HG03432 (cell line): ENCODE results near the gene KRTAP10-11.

ENCODE experiments used
- ATAC-seq: cut with Tn5 transposase; IDR thresholded peaks from one replicate; pipeline ENCODE4 v1.9.1; 2021; ENCODE audit warnings: mild to moderate bottlenecking, moderate library complexity; ENCODE audit not compliant: unreplicated experiment

Gene KRTAP10-11

DNA sequence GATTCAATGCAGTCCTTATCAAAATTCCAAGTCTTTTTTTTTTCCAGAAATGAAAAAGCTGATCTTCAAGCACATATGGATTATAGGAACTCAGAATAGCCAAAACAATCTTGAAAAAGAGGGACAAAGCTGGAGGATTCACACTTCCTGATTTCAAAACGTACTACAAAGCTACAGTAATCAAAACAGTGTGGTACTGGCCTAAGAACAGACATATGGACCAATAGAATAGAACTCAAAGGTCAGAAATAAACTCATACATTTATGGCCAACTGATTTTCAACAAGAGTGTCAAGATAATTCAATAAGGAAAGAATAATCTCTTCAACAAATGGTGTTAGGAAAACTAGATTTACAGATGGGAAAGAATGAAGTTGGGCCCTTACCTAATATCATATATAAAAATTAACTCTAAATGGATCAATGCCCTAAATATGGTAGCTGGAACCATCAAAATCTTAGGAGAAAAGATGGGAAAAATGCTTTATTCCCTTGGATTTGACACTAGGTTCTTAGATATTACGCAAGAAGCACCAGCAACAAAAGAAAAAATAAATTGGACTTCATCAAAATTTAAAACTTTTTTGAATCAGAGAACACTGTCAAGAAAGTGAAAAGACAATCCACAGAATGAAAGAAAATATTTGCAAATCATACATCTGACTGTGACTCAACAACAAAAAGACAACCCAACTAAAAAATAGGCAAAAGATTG, 46.7 kb downstream of the KRTAP10-11 start:
- ATAC-seq: no peak

DNA sequence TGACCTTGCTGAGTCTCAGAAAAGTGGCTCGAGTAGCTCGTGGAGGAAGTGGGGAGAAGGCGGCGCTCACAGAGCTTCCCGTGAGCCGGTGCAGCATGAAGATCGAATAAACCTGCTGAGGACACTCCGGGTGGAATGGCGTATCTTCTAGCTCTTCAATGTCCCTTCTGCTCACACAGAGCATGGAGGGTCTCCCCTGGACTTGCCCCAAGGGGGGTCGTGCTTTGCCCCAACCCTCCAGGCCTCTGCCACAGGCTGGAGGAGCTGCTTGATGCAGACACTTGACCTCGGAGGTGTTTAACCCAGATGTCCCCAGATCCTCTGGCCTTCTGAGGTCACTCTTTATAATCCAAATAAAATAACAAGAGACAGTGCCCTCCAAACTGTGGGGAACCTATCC, 48.6 kb downstream of the KRTAP10-11 start:
- no peak for ATAC-seq

DNA sequence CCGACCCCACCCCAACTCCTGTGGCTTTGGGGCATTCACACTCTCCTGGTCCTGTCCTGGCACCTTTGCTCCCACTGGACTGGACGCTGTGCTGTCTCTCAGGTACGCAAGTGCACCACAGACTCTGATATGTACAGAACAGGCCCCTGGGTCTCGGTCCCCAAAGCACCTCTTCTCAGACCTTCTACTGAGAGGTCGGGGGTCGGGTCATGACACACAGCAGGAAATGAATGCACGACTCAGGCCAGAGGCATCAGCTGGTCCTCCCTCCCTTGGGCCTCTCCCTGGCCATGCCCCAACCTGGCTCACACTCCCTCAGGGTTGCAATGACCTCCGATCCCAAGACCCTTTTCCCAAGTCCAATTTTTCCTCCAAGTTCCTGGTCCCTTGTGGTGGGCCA, 49.0 kb downstream of the KRTAP10-11 start:
- ATAC-seq: no peak

DNA sequence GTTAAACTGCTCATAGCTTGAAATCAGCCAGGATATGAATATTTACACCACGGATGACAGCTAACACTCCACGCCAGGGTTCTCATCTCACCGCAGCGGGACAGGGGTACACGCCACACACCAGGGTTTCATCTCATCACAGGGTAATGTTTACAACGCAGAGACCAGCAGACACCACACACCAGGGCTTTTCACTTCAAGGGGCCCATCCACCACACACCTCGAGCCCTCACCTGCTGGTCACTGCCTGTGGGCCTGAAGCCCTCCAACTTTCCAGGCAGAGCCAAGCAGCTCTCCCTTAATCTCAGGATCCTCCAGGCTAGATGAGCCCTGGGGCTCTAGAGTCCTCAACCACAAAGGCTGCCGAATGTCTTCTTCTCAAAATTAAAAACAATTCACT, 49.4 kb downstream of the KRTAP10-11 start:
- no peak for ATAC-seq

DNA sequence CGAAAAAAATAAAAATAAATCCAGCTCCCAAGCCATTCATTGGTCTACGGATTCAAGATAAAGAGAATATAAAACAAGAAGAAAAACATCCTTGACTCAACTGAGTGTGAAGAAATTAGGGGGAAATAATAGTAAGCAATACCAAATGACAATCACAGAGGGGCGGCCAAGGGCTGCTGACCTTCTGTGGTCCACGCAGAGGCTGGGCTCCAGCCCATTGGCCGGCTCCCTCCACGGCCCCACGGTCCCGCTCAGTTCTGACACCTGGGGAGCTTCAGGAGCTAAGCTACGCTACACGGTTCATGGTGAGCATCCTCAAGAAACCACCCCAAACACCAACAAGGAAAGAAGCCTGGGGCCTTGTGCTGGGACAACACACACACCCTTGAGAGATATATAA, 50.4 kb downstream of the KRTAP10-11 start:
- ATAC-seq: no peak
